Measurements from ENCODE around the gene TECPR1.

DNA sequence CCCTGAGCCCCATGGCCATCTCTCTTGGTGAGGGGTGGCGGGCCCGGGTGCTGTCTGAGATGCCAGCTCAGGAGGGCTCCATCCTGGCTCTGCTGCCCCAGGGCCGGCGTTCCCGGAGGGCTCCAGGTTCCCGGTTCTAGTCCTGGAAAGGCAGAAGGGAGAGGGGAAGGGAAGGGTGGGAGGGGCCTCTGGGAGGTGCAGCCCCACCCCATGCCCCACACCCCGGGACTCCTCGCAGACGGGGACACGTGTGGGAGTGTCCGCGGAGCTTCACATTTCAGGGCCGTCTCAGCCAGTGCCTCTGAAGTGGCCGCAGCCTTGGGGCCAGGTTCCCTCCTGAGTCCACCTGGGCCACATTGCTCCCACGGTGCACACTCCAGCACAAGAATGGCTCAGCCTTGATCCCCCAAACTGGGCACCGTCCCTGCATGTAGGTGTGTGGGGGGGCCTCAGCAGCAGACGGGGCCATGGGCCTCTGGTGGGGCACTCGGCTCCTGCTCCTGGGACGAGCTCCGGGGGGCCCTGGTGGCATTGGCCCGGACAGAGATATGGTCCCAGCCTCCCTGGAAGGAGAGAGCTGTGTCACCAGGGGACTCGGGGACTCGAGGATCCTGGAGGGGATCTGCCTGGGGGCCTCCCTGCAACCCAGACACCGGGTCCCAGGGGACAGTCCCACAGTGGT, 35.0 kb downstream of the TECPR1 start:
- TF ChIP-seq, protein P1, sequence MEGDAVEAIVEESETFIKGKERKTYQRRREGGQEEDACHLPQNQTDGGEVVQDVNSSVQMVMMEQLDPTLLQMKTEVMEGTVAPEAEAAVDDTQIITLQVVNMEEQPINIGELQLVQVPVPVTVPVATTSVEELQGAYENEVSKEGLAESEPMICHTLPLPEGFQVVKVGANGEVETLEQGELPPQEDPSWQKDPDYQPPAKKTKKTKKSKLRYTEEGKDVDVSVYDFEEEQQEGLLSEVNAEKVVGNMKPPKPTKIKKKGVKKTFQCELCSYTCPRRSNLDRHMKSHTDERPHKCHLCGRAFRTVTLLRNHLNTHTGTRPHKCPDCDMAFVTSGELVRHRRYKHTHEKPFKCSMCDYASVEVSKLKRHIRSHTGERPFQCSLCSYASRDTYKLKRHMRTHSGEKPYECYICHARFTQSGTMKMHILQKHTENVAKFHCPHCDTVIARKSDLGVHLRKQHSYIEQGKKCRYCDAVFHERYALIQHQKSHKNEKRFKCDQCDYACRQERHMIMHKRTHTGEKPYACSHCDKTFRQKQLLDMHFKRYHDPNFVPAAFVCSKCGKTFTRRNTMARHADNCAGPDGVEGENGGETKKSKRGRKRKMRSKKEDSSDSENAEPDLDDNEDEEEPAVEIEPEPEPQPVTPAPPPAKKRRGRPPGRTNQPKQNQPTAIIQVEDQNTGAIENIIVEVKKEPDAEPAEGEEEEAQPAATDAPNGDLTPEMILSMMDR (conservative IDR thresholded peaks at IDR 0.05; ENCODE audit: low read depth in 2 of 2) = no peak
- TF ChIP-seq EZH2 (IDR thresholded peaks at IDR 0.05; ENCODE audit: low read depth, unreplicated experiment) (no peak), POLR2AphosphoS5 (IDR thresholded peaks at IDR 0.05; ENCODE audit: low read depth) (no peak), CREB1 (CRISPR knock-in tag; IDR thresholded peaks at IDR 0.05; ENCODE audit: low read depth) (no peak), JUNB (IDR thresholded peaks at IDR 0.05; ENCODE audit: unreplicated experiment) (no peak), EZH2phosphoT487 (IDR thresholded peaks at IDR 0.05; ENCODE audit: unreplicated experiment) (no peak), STAT1 (IDR thresholded peaks at IDR 0.05; ENCODE audit: unreplicated experiment) (no peak), ZNF114 (CRISPR knock-in tag; IDR thresholded peaks at IDR 0.05) (no peak), ZNF331 (CRISPR knock-in tag; IDR thresholded peaks at IDR 0.05; ENCODE audit: low read depth) (no peak), NANOG (IDR thresholded peaks at IDR 0.05; ENCODE audit: borderline replicate concordance) (no peak)
- TF ChIP-seq, protein P2, sequence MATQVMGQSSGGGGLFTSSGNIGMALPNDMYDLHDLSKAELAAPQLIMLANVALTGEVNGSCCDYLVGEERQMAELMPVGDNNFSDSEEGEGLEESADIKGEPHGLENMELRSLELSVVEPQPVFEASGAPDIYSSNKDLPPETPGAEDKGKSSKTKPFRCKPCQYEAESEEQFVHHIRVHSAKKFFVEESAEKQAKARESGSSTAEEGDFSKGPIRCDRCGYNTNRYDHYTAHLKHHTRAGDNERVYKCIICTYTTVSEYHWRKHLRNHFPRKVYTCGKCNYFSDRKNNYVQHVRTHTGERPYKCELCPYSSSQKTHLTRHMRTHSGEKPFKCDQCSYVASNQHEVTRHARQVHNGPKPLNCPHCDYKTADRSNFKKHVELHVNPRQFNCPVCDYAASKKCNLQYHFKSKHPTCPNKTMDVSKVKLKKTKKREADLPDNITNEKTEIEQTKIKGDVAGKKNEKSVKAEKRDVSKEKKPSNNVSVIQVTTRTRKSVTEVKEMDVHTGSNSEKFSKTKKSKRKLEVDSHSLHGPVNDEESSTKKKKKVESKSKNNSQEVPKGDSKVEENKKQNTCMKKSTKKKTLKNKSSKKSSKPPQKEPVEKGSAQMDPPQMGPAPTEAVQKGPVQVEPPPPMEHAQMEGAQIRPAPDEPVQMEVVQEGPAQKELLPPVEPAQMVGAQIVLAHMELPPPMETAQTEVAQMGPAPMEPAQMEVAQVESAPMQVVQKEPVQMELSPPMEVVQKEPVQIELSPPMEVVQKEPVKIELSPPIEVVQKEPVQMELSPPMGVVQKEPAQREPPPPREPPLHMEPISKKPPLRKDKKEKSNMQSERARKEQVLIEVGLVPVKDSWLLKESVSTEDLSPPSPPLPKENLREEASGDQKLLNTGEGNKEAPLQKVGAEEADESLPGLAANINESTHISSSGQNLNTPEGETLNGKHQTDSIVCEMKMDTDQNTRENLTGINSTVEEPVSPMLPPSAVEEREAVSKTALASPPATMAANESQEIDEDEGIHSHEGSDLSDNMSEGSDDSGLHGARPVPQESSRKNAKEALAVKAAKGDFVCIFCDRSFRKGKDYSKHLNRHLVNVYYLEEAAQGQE (IDR thresholded peaks at IDR 0.05; ENCODE audit: unreplicated experiment) = no peak
- TF ChIP-seq, protein P3, sequence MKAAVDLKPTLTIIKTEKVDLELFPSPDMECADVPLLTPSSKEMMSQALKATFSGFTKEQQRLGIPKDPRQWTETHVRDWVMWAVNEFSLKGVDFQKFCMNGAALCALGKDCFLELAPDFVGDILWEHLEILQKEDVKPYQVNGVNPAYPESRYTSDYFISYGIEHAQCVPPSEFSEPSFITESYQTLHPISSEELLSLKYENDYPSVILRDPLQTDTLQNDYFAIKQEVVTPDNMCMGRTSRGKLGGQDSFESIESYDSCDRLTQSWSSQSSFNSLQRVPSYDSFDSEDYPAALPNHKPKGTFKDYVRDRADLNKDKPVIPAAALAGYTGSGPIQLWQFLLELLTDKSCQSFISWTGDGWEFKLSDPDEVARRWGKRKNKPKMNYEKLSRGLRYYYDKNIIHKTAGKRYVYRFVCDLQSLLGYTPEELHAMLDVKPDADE (IDR thresholded peaks at IDR 0.05) = no peak
- TF ChIP-seq, protein P4, sequence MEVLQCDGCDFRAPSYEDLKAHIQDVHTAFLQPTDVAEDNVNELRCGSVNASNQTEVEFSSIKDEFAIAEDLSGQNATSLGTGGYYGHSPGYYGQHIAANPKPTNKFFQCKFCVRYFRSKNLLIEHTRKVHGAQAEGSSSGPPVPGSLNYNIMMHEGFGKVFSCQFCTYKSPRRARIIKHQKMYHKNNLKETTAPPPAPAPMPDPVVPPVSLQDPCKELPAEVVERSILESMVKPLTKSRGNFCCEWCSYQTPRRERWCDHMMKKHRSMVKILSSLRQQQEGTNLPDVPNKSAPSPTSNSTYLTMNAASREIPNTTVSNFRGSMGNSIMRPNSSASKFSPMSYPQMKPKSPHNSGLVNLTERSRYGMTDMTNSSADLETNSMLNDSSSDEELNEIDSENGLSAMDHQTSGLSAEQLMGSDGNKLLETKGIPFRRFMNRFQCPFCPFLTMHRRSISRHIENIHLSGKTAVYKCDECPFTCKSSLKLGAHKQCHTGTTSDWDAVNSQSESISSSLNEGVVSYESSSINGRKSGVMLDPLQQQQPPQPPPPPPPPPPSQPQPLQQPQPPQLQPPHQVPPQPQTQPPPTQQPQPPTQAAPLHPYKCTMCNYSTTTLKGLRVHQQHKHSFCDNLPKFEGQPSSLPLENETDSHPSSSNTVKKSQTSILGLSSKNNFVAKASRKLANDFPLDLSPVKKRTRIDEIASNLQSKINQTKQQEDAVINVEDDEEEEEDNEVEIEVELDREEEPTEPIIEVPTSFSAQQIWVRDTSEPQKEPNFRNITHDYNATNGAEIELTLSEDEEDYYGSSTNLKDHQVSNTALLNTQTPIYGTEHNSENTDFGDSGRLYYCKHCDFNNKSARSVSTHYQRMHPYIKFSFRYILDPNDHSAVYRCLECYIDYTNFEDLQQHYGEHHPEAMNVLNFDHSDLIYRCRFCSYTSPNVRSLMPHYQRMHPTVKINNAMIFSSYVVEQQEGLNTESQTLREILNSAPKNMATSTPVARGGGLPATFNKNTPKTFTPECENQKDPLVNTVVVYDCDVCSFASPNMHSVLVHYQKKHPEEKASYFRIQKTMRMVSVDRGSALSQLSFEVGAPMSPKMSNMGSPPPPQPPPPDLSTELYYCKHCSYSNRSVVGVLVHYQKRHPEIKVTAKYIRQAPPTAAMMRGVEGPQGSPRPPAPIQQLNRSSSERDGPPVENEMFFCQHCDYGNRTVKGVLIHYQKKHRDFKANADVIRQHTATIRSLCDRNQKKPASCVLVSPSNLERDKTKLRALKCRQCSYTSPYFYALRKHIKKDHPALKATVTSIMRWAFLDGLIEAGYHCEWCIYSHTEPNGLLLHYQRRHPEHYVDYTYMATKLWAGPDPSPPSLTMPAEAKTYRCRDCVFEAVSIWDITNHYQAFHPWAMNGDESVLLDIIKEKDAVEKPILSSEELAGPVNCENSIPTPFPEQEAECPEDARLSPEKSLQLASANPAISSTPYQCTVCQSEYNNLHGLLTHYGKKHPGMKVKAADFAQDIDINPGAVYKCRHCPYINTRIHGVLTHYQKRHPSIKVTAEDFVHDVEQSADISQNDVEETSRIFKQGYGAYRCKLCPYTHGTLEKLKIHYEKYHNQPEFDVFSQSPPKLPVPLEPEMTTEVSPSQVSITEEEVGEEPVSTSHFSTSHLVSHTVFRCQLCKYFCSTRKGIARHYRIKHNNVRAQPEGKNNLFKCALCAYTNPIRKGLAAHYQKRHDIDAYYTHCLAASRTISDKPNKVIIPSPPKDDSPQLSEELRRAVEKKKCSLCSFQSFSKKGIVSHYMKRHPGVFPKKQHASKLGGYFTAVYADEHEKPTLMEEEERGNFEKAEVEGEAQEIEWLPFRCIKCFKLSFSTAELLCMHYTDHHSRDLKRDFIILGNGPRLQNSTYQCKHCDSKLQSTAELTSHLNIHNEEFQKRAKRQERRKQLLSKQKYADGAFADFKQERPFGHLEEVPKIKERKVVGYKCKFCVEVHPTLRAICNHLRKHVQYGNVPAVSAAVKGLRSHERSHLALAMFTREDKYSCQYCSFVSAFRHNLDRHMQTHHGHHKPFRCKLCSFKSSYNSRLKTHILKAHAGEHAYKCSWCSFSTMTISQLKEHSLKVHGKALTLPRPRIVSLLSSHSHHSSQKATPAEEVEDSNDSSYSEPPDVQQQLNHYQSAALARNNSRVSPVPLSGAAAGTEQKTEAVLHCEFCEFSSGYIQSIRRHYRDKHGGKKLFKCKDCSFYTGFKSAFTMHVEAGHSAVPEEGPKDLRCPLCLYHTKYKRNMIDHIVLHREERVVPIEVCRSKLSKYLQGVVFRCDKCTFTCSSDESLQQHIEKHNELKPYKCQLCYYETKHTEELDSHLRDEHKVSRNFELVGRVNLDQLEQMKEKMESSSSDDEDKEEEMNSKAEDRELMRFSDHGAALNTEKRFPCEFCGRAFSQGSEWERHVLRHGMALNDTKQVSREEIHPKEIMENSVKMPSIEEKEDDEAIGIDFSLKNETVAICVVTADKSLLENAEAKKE (CRISPR knock-in tag; IDR thresholded peaks at IDR 0.05) = no peak

All from GM23338 (cell line).